ENCODE data around the gene NCOA7.
"Not testable (repeated sequence)": the region's sequence is repeated elsewhere in the genome, so short reads cannot be mapped to it uniquely, and the experiment has no call there.

Gene NCOA7

DNA sequence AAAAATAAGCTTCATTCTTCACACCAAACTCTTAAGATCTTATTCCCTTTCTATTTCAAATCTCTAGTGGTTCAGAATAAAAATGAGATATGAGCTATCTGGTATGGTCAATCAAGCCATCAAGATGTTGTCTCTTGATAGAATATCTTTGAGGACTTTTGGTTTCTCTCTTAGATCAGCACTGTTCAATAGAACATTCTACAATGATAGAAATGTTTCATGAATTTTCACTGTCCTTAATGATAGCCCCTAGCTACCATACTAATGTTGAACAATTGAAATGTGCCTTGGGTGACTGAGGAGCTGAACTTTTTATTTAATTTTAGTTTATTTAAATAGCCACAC lies 141.7 kb downstream of the NCOA7 start:
- TF ChIP-seq CTCF (IDR thresholded peaks at IDR 0.05), result no peak
- H3K4me1 ChIP-seq (ENCODE audit: control insufficient read depth in 1 of 2, insufficient read depth in 1 of 2, low read depth in 1 of 2, low read length in 1 of 2), result peaks cover 3 to 4% of the 10 kb centered on the region in 2 experiments
- no peak overlapping the region for H3K4me3 ChIP-seq (ENCODE audit: low read depth in 1 of 2, low read length in 1 of 2)
- peaks cover 36% of the 10 kb centered on the region for H3K36me3 ChIP-seq
- H3K9me3 ChIP-seq, result no peaks in the 10 kb centered on the region
- no peaks in the 10 kb centered on the region for H3K27me3 ChIP-seq
- no peak overlapping the region for H3K27ac ChIP-seq

DNA sequence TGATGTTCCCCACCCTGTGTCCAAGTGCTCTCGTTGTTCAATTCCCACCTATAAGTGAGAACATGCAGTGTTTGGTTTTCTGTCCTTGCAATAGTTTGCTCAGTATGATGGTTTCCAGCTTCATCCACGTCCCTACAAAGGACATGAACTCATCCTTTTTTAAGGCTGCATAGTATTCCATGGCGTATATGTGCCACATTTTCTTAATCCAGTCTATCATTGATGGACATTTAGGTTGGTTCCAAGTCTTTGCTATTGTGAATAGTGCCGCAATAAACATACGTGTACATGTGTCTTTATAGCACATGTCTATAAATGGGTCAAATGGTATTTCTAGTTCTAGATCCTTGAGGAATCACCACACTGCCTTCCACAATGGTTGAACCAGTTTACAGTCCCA lies 144.8 kb downstream of the NCOA7 start:
- H3K4me3 ChIP-seq (ENCODE audit: low read depth in 1 of 2, low read length in 1 of 2); H3K27ac ChIP-seq; H3K9me3 ChIP-seq; H3K4me1 ChIP-seq (ENCODE audit: control insufficient read depth in 1 of 2, insufficient read depth in 1 of 2, low read depth in 1 of 2, low read length in 1 of 2); H3K27me3 ChIP-seq: not testable (repeated sequence)
- H3K36me3 ChIP-seq, result peaks cover 12% of the 10 kb centered on the region

DNA sequence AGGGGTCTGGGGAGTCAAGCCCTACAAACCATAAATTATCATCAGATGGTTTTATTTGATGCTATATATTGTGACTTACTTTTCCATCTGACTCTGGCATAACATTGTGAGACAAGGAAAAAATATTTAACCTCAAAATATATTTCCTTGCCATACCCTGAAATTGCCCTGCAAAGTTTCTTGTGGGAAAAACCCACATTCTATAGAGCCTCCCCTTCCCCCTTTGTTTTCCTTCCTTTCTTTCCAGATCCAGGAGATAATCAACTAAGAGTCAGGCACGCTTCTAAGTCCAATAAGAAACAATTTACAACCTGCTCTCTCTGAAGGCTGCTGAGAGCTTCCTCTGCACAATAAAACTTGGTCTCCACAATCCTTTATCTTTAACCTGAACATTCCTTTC lies 148.3 kb downstream of the NCOA7 start:
- Histone ChIP-seq H3K9me3 (no peaks in the 10 kb centered on the region), H3K27ac (no peak overlapping the region), H3K36me3 (no peaks in the 10 kb centered on the region), H3K4me1 (ENCODE audit: control insufficient read depth in 1 of 2, insufficient read depth in 1 of 2, low read depth in 1 of 2, low read length in 1 of 2) (peaks cover 0 to 2% of the 10 kb centered on the region in 2 experiments), H3K4me3 (ENCODE audit: low read depth in 1 of 2, low read length in 1 of 2) (no peak overlapping the region), H3K27me3 (no peaks in the 10 kb centered on the region)
- TF ChIP-seq CTCF (IDR thresholded peaks at IDR 0.05), result no peak

GRCh38 chr6:125939791-125940190 lies 149.0 kb downstream of the NCOA7 start:
- H3K4me3 ChIP-seq (ENCODE audit: low read depth in 1 of 2, low read length in 1 of 2), result no peak overlapping the region
- H3K36me3 ChIP-seq, result no peaks in the 10 kb centered on the region
- H3K27ac ChIP-seq, result no peak overlapping the region
- H3K9me3 ChIP-seq, result no peaks in the 10 kb centered on the region
- no peaks in the 10 kb centered on the region for H3K27me3 ChIP-seq
- TF ChIP-seq CTCF (IDR thresholded peaks at IDR 0.05), result no peak
- peaks cover 7 to 10% of the 10 kb centered on the region in 2 experiments for H3K4me1 ChIP-seq (ENCODE audit: control insufficient read depth in 1 of 2, insufficient read depth in 1 of 2, low read depth in 1 of 2, low read length in 1 of 2)

GRCh38 chr6:125940247-125941041 lies 149.7 kb downstream of the NCOA7 start:
- Histone ChIP-seq H3K36me3 (no peaks in the 10 kb centered on the region), H3K9me3 (no peaks in the 10 kb centered on the region), H3K4me3 (ENCODE audit: low read depth in 1 of 2, low read length in 1 of 2) (no peak overlapping the region), H3K27ac (no peak overlapping the region), H3K4me1 (ENCODE audit: control insufficient read depth in 1 of 2, insufficient read depth in 1 of 2, low read depth in 1 of 2, low read length in 1 of 2) (peaks cover 10 to 12% of the 10 kb centered on the region in 2 experiments), H3K27me3 (no peaks in the 10 kb centered on the region)
- no peak for TF ChIP-seq CTCF (IDR thresholded peaks at IDR 0.05)

DNA sequence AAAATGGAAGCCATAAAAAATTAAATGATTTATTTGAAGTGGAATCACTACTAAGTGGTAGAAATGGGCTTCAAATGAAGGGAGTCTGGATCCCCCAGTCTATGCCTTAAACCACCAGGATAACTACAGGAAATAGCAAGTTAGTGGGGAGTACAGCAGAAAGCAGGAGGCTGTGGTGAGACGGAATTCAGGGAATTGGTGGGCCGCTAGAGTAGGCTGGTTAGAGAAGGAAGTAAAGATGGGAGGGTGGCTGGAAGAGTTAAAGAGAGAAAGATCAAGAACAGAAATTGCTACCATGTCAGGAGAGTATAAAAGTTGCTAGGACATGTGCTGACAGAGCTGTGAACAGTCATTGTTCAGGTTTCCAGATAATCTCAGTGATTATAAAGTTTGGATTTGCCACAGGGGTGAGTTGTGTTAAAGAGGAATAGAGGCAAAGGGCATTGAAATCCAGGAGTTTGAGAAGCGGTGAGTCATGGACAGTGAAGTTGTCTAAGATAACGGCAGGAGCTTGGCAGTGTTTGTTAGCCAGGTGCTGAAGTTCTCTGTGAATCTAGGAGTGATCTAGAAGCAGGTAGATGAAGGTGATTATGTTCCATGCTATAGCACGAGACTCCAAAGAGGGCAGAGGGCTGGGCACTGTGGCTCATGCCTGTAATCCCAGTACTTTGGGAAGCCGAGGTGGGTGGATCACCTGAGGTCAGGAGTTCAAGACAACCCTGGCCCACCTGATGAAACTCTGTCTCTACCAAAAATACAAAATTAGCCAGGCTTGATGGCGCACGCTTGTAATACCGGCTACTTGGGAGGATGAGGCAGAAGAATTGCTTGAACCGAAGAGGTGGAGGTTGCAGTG lies 152.1 kb downstream of the NCOA7 start:
- Histone ChIP-seq H3K27me3 (no peaks in the 10 kb centered on the region), H3K27ac (no peak overlapping the region), H3K4me3 (ENCODE audit: low read depth in 1 of 2, low read length in 1 of 2) (no peak overlapping the region), H3K36me3 (no peaks in the 10 kb centered on the region), H3K9me3 (no peaks in the 10 kb centered on the region), H3K4me1 (ENCODE audit: control insufficient read depth in 1 of 2, insufficient read depth in 1 of 2, low read depth in 1 of 2, low read length in 1 of 2) (peaks cover 12 to 16% of the 10 kb centered on the region in 2 experiments)
- no peak for TF ChIP-seq CTCF (IDR thresholded peaks at IDR 0.05)

Measured in neutrophil (primary cell).